HG03039 (cell line): Measurements from ENCODE around the gene NXPE4.
"Not testable (repeated sequence)": the region's sequence is repeated elsewhere in the genome, so short reads cannot be mapped to it uniquely, and the experiment has no call there.

ENCODE experiments used
- ATAC-seq: cut with Tn5 transposase; IDR thresholded peaks from one replicate; pipeline ENCODE4 v1.9.1; 2021; ENCODE audit warnings: mild to moderate bottlenecking, moderate library complexity; ENCODE audit not compliant: unreplicated experiment

NXPE4 gene

DNA sequence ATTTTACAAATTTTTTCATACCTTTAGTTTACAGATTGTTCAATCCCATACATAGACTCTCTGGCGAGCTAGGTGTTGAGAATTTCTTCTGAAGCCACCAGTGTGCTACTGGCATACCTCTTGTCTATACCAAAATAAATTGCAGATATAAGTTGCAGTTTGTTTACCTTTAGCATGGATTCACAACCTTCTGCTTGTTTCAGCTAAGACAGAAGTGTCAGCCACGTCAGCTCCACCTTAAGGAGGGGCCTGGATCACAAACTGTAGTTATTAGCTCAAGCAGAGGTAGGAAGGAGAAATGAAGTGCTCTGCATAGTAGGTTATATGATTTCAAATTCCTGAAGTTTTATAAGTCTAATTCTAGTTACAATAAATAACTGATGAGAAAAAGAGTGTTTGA is at the start of gene NXPE4:
Gene NXPE4 (minus strand): TSS at position 216 of the 400 bp plus-strand sequence. CDS start 1,027 bp downstream, outside the sequence.
- ATAC-seq: no peak

- not testable (repeated sequence) for ATAC-seq
These were observed 43.9 kb upstream of the NXPE4 start for GRCh38 chr11:114639440-114639839.

- ATAC-seq: not testable (repeated sequence)
These were observed 35.9 kb upstream of the NXPE4 start for GRCh38 chr11:114631445-114631965.

DNA sequence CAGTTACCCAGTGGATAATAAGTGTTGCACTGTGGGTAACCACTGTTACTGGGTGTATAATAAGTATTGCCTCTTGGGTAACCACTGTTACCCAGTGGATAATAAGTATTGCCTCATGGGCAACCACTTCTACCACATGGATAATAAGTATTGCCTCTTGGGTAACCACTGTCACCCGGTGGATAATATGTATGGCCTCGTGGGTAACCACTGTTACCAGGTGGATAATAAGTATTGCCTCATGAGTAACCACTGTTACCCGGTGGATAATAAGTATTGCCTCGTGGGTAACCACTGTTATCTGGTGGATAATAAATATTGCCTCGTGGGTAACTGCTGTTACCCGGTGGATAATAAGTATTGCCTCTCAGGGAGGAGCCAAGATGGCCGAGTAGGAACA is 29.7 kb upstream of the NXPE4 start:
- ATAC-seq: no peak

DNA sequence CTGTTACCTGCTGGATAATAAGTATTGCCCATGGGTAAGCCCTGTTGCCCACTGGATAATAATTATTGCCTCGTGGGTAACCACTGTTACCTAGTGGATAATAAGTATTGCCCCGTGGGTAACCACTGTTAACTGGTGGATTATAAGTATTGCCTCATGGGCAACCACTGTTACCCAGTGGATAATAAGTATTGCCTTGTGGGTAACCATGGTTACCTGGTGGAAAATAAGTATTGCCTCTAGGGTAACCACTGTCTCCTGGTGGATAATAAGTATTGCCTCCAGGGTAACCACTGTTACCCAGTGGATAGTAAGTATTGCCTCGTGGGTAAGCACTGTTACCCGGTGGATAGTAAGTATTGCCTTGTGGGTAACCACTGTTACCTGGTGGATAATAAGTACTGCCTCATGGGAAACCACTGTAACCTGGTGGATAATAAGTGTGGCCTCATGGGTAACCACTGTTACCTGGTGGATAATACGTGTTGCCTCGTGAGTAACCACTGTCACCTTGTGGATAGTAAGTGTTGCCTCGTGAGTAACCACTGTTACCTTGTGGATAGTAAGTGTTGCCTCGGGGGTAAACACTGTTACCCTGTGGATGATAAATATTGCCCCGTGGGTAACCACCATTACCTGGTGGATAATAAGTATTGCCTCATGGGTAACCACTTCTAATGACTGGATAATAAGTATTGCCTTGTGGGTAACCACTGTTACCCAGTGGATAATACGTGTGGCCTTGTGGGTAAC is 29.0 kb upstream of the NXPE4 start:
- ATAC-seq: no peak

- ATAC-seq: no peak
These were observed 28.1 kb upstream of the NXPE4 start for GRCh38 chr11:114623720-114624119.

DNA sequence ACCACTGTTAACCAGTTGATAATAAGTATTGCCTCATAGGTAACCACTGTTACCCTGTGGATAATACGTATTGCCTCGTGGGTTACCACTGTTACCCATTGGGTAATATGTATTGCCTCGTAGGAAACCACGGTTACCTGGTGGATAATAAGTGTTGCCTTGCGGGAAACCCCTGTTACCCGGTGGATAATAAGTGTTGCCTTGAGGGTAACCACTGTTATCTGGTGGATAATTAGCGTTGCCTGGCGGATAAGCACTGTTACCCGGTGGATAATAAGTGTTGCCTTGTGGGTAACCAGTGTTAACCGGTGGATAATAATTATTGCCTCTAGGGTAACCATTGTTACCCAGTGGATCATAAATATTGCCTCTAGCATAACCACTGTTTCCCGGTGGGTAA is 27.3 kb upstream of the NXPE4 start:
- ATAC-seq: no peak

GRCh38 chr11:114621950-114622809 is 26.6 kb upstream of the NXPE4 start:
- ATAC-seq: no peak

- no peak for ATAC-seq
These were observed 25.5 kb upstream of the NXPE4 start for GRCh38 chr11:114621072-114621471.

DNA sequence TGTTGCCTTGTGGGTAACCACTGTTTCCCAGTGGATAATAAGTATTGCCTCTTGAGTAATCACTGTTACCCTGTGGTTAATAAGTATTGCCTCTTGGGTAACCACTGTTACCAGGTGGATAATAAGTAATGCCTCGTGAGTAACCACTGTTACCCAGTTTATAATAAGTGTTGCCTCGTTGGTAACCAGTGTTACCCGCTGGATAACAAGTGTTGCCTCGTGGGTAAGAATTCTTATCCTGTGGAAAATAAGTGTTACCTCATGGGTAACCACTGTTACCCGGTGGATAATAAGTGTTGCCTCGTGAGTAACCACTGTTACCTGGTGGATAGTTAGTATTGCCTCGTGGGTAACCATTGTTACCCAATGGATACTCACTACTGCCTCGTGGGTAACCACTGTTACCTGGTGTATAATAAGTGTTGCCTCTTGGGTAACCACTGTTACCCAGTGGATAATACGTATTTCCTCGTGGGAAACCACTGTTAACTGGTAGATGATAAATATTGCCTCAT is 24.1 kb upstream of the NXPE4 start:
- no peak for ATAC-seq

- ATAC-seq: no peak
These were observed 22.6 kb upstream of the NXPE4 start for GRCh38 chr11:114618139-114618538.

- ATAC-seq: no peak
These were observed 21.9 kb upstream of the NXPE4 start for GRCh38 chr11:114617157-114618124.

DNA sequence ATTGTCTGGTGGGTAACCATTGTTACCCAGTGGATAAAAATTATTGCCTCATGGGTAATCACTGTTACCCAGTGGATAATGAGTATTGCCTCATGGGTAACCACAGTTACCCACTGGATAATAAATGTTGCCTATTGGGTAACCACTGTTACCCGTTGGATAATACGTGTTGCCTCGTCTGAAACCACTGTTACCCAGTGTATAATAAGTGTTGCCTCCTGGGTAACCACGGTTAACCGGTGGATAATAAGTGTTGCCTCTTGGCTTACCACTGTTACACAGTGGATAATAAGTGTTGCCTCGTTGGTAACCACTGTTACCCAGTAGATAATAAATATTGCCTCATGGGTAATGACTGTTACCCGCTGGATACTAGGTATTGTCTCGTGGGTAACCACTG is 20.9 kb upstream of the NXPE4 start:
- ATAC-seq: no peak

- ATAC-seq: no peak
These were observed 20.1 kb upstream of the NXPE4 start for GRCh38 chr11:114615448-114616361.

DNA sequence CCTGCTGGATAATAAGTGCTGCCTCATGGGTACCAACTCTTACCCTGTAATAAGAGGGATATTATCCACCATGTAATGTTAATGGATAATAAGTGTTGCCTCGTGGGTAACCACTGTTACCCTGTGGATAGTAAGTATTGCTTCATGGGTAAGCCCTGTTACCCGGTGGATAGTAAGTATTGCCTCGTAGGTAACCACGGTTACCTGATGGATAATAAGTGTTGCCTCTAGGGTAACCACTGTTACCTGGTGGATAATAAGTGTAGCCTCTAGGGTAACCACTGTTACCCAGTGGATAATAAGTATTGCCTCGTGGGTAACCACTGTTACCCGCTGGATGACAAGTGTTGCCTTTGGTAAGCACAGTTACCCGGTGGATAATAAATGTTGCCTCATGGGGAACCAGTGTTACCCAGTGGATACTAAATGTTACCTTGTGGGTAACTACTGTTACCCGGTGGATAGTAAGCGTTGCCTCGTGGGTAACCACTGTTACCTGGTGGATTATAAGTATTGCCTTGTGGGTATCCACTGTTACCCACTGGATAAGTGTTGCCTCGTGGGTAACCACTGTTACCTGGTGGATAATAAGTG is 18.6 kb upstream of the NXPE4 start:
- ATAC-seq: no peak

GRCh38 chr11:114613094-114613493 is 17.5 kb upstream of the NXPE4 start:
- ATAC-seq: not testable (repeated sequence)

GRCh38 chr11:114612686-114613085 is 17.1 kb upstream of the NXPE4 start:
- ATAC-seq: no peak

DNA sequence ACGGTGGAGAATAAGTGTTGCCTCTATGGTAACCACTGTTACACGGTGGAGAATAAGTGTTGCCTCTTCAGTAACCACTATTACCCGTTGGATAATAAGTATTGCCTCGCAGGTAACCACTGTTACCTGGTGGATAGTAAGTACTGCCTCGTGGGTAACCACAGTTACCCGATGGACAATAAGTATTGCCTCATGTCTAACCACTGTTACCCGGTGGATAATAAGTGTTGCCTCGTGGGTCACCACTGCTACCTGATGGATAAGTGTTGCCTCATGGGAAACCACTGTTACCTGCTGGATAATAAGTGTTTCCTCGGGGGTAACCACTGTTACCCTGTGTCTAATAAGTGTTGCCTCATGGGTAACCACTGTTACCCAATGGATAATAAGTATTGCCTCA is 16.6 kb upstream of the NXPE4 start:
- not testable (repeated sequence) for ATAC-seq
